Transverse colon (tissue), 4 donors: Measurements from ENCODE around the gene HNRNPU. TPM values are rescaled to one million over a fixed set of nuclear protein-coding genes. Genes with fewer than 3 reads are reported as not detected.
A peak's percentile ranks its signal among the peaks of the same experiment; 100 is the strongest.

ENCODE experiments used
- DNase-seq: peaks from one replicate; pipeline ENCODE4 v3.0.0-alpha.2; 2019
- H3K27ac ChIP-seq, 4 donors: fragments of 200-600 bp; sonication (generic); 2 replicates each; pipeline ENCODE4 v1.5.1; 2016 to 2018; ENCODE audit warnings: inconsistent platforms in 4 of 4
- H3K27me3 ChIP-seq: fragments of 200-600 bp; sonication (generic); 2 replicates; pipeline ENCODE4 v1.5.1; 2017; ENCODE audit warnings: inconsistent platforms
- H3K36me3 ChIP-seq, 4 donors: fragments of 200-600 bp; sonication (generic); 2 replicates each; pipeline ENCODE4 v1.5.1; 2017 to 2019; ENCODE audit warnings: inconsistent platforms in 4 of 4
- H3K4me1 ChIP-seq, 4 donors: fragments of 200-600 bp; sonication (generic); 2 replicates each; pipeline ENCODE4 v1.5.1; 2017 to 2020; ENCODE audit warnings: inconsistent platforms in 4 of 4
- H3K4me3 ChIP-seq, 4 donors: fragments of 200-600 bp; sonication (generic); 1 replicate in 1 of 4; 2 replicates in 3 of 4; pipeline versions ENCODE4 v1.5.1 to v1.6.1; 2017 to 2019; ENCODE audit warnings: inconsistent platforms in 4 of 4
- H3K9me3 ChIP-seq, 2 donors: fragments of 200-600 bp; sonication (generic); 2 replicates each; pipeline ENCODE4 v1.5.1; 2017 to 2019; ENCODE audit warnings: inconsistent platforms in 2 of 2
- EP300 ChIP-seq: sonication (generic); formaldehyde crosslinking; IDR thresholded peaks from one replicate; pipeline ENCODE4 v1.6.1; 2017; ENCODE audit warnings: antibody characterized with exemption, low read depth
- POLR2A ChIP-seq: fragments of 450-650 bp; IDR thresholded peaks from one replicate; pipeline ENCODE4 v1.6.1; 2016; ENCODE audit warnings: antibody characterized with exemption, mild to moderate bottlenecking, moderate library complexity
- POLR2AphosphoS5 ChIP-seq, 3 donors: sonication (generic); formaldehyde crosslinking; IDR thresholded peaks; one replicate each; pipeline ENCODE4 v1.6.1; 2016; ENCODE audit warnings: antibody characterized with exemption in 3 of 3
- WGBS, 2 donors: methylation state at CpG; one replicate each; pipeline ENCODE4 v1.1.5; 2018; ENCODE audit warnings: low coverage in 1 of 2; 5-methylcytosine and 5-hydroxymethylcytosine counted together
- in situ Hi-C, 4 donors: fragments of 200-750 bp; cut with MboI; loops; one replicate each; pipeline versions ENCODE4 v1.15.0 to v1.15.1; 2017; ENCODE audit warnings: low sequenced_read_pairs in 3 of 4, low pct_ligation_motif_present in 1 of 4, low pct_unique_long_range_greater_than_20kb in 1 of 4
- intact Hi-C: fragments of 100-400 bp; cut with DNase I; formaldehyde crosslinking; loops from one replicate; pipeline ENCODE4 v1.15.1; 2023; ENCODE audit warnings: low total_unique reads
- total RNA-seq, 4 donors: library from RNA; depleted of rRNA; stranded (reverse); fragments of >200 nt; gene quantifications; one replicate each; pipeline ENCODE4 v1.1.0, GENCODE V29; 2016
- TF ChIP-seq, protein P1 (sequence below), 5 experiments: fragments of 200-600 bp in 3 of 5; fragments of 450-650 bp in 2 of 5; sonication (generic) in 3 of 5; IDR thresholded peaks; 1 replicate in 2 of 5; 2 replicates in 3 of 5; pipeline ENCODE4 v1.5.1; 2016 to 2017; ENCODE audit warnings: antibody characterized with exemption in 5 of 5, inconsistent platforms in 3 of 5, mild to moderate bottlenecking in 2 of 5, moderate library complexity in 1 of 5

The HNRNPU gene
- total RNA-seq, 4 donors from 2014 or later: 223 to 364 (median 237) TPM

- WGBS, 2 donors: 52 to 71% methylated on average over 3 of the region's 3 CpGs
- peaks cover 0 to 6% (median 0%) of the 10 kb centered on the region in 4 donors for H3K36me3 ChIP-seq
- peaks cover 7 to 26% (median 16%) of the 10 kb centered on the region in 4 donors for H3K4me1 ChIP-seq
- no peak for DNase-seq
- H3K27me3 ChIP-seq: no peaks in the 10 kb centered on the region
- intact Hi-C loops: loop anchor here (2.0 kb wide), 1 partner anchor 105 kb away; no protein-coding TSS in a partner anchor
- in situ Hi-C loops: loop anchor here in 1 of 4 donors (10.0 kb wide), 1 partner anchor 99 kb away; a partner anchor contains a TSS
- no peak overlapping the region for H3K4me3 ChIP-seq
- H3K27ac ChIP-seq: peak overlapping the region; percentile 100
- H3K9me3 ChIP-seq: no peaks in the 10 kb centered on the region
- no peak for TF ChIP-seq EP300
- no peak for TF ChIP-seq POLR2AphosphoS5 (IDR thresholded peaks at IDR 0.05)
- TF ChIP-seq, protein P1, sequence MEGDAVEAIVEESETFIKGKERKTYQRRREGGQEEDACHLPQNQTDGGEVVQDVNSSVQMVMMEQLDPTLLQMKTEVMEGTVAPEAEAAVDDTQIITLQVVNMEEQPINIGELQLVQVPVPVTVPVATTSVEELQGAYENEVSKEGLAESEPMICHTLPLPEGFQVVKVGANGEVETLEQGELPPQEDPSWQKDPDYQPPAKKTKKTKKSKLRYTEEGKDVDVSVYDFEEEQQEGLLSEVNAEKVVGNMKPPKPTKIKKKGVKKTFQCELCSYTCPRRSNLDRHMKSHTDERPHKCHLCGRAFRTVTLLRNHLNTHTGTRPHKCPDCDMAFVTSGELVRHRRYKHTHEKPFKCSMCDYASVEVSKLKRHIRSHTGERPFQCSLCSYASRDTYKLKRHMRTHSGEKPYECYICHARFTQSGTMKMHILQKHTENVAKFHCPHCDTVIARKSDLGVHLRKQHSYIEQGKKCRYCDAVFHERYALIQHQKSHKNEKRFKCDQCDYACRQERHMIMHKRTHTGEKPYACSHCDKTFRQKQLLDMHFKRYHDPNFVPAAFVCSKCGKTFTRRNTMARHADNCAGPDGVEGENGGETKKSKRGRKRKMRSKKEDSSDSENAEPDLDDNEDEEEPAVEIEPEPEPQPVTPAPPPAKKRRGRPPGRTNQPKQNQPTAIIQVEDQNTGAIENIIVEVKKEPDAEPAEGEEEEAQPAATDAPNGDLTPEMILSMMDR (IDR thresholded peaks at IDR 0.05): no peak
- no peak for TF ChIP-seq POLR2A
Measured at GRCh38 chr1:244865820-244866219, 1.5 kb upstream of the HNRNPU start.

GRCh38 chr1:244865028-244865371 is 657 bp upstream of the HNRNPU start:
- DNase-seq: peak; percentile 44

GRCh38 chr1:244863491-244864252 is 671 bp downstream of the HNRNPU start:
- peak overlapping the region; percentile 100 for H3K27ac ChIP-seq
- H3K36me3 ChIP-seq: peaks cover 0 to 22% (median 9%) of the 10 kb centered on the region in 4 donors
- no peaks in the 10 kb centered on the region for H3K9me3 ChIP-seq
- TF ChIP-seq POLR2A (no peak), POLR2AphosphoS5 (IDR thresholded peaks at IDR 0.05) (no peak), EP300 (no peak)
- TF ChIP-seq, protein P1 (IDR thresholded peaks at IDR 0.05): no peak
- intact Hi-C loops: loop anchor here (2.0 to 5.0 kb wide), 4 partner anchors 29 to 411 kb away; partner anchors contain the start of genes ADSS2 and COX20
- WGBS, 2 donors: 0% methylated on average over 16 to 67 of the region's 92 CpGs
- peaks cover 18 to 48% (median 34%) of the 10 kb centered on the region in 4 donors for H3K4me1 ChIP-seq
- in situ Hi-C loops: loop anchor here in 2 of 4 donors (5.0 to 10.0 kb wide), 2 partner anchors 101 to 104 kb away; a partner anchor contains a TSS
- no peaks in the 10 kb centered on the region for H3K27me3 ChIP-seq
- peak; percentile 45 for DNase-seq
- peak overlapping the region; percentile 93 to 100 (median 98) for H3K4me3 ChIP-seq

More at GRCh38 chr1:244865028-244865371, 657 bp upstream of the HNRNPU start:
- H3K27ac ChIP-seq: peak overlapping the region; percentile 100
- H3K9me3 ChIP-seq: no peaks in the 10 kb centered on the region
- peaks cover 0 to 8% (median under 1%) of the 10 kb centered on the region in 4 donors for H3K36me3 ChIP-seq
- TF ChIP-seq EP300 (no peak), POLR2A (no peak), POLR2AphosphoS5 (IDR thresholded peaks at IDR 0.05) (no peak)
- TF ChIP-seq, protein P1 (IDR thresholded peaks at IDR 0.05): no peak
- H3K4me3 ChIP-seq: peak overlapping the region; percentile 32 to 100 (median 96)
- intact Hi-C loops (loop anchor here (2.0 kb wide), 1 partner anchor 106 kb away; no protein-coding TSS in a partner anchor), in situ Hi-C loops (loop anchor here in 1 of 4 donors (10.0 kb wide), 1 partner anchor 100 kb away; a partner anchor contains a TSS)
- H3K4me1 ChIP-seq: peaks cover 12 to 34% (median 22%) of the 10 kb centered on the region in 4 donors
- WGBS, 2 donors: 8 to 15% methylated on average over 7 to 9 of the region's 9 CpGs
- H3K27me3 ChIP-seq: no peaks in the 10 kb centered on the region
